Measurements from ENCODE around the gene B4GALT6.

DNA sequence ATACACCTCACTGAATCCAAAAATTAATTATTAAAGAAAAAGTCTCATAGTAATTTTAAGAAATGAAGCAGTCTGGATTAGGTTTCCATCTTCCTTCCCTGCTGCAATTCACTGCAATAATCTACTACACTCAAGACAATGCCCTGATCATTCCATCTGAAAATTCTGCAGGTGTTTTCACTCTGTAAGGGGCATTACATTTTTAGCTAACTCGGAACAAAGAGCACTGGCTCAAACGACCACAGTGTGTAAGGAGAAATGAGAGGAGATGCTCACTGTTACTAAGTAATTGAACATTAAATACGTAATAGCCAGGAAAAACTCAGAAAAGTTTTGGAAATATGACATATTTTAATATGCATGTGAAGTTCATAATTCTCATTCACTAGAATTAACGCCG is 1.3 kb downstream of the B4GALT6 start:
- TF ChIP-seq, protein P1, sequence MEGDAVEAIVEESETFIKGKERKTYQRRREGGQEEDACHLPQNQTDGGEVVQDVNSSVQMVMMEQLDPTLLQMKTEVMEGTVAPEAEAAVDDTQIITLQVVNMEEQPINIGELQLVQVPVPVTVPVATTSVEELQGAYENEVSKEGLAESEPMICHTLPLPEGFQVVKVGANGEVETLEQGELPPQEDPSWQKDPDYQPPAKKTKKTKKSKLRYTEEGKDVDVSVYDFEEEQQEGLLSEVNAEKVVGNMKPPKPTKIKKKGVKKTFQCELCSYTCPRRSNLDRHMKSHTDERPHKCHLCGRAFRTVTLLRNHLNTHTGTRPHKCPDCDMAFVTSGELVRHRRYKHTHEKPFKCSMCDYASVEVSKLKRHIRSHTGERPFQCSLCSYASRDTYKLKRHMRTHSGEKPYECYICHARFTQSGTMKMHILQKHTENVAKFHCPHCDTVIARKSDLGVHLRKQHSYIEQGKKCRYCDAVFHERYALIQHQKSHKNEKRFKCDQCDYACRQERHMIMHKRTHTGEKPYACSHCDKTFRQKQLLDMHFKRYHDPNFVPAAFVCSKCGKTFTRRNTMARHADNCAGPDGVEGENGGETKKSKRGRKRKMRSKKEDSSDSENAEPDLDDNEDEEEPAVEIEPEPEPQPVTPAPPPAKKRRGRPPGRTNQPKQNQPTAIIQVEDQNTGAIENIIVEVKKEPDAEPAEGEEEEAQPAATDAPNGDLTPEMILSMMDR (IDR thresholded peaks at IDR 0.05): no peak
- no peak for TF ChIP-seq POLR2A (IDR thresholded peaks at IDR 0.05)
